SKM-1 treated with dmso at 0.1 percent for 144 hours (cell line): ENCODE results near the gene POTEG.
"Not testable (repeated sequence)": the region's sequence is repeated elsewhere in the genome, so short reads cannot be mapped to it uniquely, and the experiment has no call there.

ENCODE experiments used
- DNase-seq: peaks from one replicate; lab custom pipeline; 2025; ENCODE audit not compliant: unreplicated experiment; lab: John Stamatoyannopoulos, UW

The POTEG gene

GRCh38 chr14:19434241-19434640 lies at the start of gene POTEG:
Gene POTEG (minus strand): TSS chr14:19434341. CDS start chr14:19434289, 52 bp downstream.
- not testable (repeated sequence) for DNase-seq

GRCh38 chr14:19482093-19482492 lies 48.0 kb upstream of the POTEG start:
- not testable (repeated sequence) for DNase-seq

DNA sequence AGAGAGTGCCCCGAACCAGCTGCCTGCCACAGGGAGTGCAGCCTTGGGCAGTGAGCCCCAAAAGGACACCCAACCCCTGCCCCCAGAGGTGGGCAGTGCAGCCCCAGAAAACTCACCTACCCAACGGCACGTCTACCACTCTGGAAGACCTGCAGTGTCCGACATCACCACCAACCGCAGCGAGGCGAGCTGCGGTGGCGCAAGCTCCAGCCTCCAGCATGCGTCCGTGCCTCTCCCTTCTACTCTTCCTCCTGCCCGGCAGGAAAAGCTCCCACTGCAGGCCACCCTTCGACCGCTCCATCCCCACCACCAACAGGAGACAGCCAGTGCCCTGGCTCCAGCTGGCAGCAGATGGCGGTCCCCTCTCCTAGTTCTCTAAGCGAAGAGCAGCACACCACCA lies 47.3 kb upstream of the POTEG start:
- not testable (repeated sequence) for DNase-seq

DNA sequence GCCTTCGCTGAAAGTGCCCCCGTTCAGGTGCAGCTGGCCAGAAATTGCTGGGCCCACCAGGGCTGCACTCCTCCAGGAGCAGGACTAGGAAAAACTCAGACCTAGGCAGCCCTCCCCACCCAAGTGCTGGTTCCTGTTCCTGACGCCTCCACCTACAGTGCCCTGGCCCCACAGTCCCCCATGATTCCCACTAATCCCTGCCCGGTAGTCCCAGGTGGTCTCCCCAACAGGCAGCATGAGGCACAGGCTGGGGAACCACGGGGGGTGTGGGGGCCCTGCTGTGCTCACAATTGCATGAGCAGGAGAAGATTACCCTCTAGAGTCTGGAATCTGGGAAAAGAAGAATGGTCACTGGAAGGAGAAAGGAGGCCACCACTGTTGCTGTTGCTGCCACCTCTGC lies 46.4 kb upstream of the POTEG start:
- not testable (repeated sequence) for DNase-seq

DNA sequence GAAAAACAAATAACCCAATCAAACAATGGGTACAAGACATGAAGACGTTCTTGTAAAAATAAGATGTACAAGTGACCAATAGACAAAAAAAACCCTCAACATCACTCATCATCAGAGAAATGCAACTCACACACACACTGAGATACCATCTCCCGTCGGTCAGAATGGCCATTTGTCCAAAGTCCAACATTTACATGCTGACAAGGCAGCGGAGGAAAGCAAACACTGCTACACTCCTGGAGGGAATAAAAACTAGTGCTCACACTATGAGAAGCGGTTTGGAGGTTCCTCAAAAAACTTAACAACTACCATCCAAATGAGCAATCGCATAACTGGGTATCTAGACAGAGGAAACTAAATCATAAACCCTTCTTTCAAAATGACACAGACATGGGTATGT lies 11.6 kb upstream of the POTEG start:
- not testable (repeated sequence) for DNase-seq

- DNase-seq = not testable (repeated sequence)
Observed at GRCh38 chr14:19439826-19440225, 5.7 kb upstream of the POTEG start.

GRCh38 chr14:19439219-19439618 lies 5.1 kb upstream of the POTEG start:
- DNase-seq = not testable (repeated sequence)

- DNase-seq = not testable (repeated sequence)
Observed at GRCh38 chr14:19437126-19437443, 2.9 kb upstream of the POTEG start.

- not testable (repeated sequence) for DNase-seq
Observed at GRCh38 chr14:19436311-19437125, 2.4 kb upstream of the POTEG start.

- not testable (repeated sequence) for DNase-seq
Observed at GRCh38 chr14:19435852-19436251, 1.7 kb upstream of the POTEG start.

- not testable (repeated sequence) for DNase-seq
Observed at GRCh38 chr14:19434891-19435290, 750 bp upstream of the POTEG start.

DNA sequence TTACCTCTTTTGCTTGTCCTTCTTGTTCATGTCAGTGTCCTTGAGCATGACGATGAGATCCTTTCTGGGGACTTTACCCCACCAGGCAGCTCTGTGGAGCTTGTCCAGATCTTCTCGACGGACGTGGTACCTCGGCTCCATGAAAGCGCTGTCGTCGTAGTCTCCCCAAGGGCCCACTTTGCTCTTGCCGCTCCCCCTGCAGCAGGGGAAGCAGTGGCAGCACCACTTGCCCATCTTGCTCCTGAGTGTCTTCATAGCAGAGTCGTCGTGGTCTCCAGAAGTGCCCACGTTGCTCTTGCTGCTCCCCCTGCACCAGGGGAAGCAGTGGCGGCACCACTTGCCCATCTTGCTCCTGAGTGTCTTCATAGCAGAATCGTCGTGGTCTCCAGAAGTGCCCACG lies 376 bp downstream of the POTEG start:
- not testable (repeated sequence) for DNase-seq

DNA sequence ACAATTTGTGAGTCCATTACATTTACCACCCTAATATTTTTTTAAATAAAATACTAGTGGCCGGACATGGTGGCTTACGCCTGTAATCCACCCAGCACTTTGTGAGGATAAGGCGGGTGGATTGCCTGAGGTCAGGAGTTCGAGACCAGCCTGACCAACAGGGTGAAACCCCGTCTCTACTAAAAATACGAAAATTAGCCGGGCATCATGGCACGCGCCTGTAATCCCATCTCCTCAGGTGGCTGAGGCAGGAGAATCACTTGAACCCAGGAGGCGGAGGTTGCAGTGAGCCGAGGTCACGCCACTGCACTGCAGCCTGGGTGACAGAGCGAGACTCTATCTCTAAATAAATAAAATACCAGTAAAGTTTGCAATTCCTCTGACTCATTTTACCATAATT lies 25.6 kb downstream of the POTEG start:
- DNase-seq = not testable (repeated sequence)

- not testable (repeated sequence) for DNase-seq
Observed at GRCh38 chr14:19402097-19402496, 32.0 kb downstream of the POTEG start.

DNA sequence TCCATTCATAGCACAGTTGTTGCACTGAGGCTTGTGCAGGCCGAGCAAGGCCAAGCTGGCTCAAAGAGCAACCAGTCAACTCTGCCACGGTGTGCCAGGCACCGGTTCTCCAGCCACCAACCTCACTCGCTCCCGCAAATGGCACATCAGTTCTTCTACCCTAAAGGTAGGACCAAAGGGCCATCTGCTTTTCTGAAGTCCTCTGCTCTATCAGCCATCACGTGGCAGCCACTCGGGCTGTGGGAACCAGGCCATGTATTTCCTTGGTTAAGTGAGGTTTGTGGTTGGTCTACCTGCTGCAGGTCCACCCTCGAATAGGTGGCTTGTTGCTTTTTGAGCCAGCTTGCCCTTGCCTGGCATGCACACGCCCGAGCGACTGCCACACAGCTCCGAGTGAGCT lies 39.4 kb downstream of the POTEG start:
- not testable (repeated sequence) for DNase-seq

GRCh38 chr14:19390230-19390629 lies 43.9 kb downstream of the POTEG start:
- DNase-seq = not testable (repeated sequence)

DNA sequence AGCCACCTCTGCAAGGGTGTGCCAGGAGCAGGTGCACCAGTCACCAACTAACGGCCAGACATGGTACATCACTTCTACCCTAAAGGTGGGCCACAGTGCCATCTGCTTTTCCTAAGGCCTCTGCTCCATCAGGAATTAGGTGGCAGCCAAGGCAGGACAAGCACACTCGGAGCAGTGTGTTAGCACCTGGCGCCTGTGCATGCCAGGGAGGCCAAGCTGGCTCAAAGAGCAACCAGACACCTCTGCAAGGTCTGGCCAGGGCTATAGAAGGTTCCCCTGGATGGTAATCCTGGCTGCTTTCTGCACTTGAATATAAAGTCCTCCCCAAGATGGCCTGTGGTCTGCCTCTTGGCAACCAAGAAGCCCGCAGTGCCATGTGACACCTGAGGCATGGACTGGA lies 45.4 kb downstream of the POTEG start:
- not testable (repeated sequence) for DNase-seq

DNA sequence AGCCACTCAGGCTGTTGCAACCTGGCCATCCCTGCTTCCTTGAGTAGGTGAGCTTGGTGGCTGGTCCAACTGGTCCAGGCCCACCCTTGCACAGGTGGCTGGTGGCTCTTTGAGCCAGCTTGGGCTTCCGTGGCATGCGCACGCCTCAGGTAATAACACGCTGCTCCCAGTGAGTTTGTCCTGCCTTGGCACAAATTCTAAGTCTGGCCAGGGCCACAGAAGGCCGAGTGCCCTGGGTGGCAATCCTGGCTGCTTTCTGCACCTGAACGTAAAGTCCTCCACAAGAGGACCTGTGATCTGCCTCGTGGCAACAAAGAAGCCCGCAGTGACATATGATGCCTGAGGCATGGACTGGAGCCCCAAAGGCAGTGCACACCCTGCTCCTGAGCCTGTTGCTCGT lies 47.1 kb downstream of the POTEG start:
- not testable (repeated sequence) for DNase-seq

DNA sequence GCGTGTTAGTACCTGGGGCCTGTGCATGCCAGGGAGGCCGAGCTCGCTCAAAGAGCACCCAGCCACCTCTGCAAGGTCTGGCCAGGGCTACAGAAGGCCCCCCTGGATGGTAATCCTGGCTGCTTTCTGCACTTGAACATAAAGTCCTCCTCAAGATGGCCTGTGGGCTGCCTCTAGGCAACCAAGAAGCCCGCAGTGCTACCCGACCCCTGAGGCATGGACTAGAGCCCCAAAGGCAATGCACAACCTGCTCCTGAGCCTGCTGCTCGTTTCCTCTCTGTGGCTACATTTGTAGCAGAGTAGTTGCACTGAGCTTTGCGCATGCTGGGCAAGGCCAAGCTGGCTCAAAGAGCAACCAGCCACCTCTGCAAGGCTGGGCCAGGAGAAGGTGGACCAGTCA lies 47.8 kb downstream of the POTEG start:
- not testable (repeated sequence) for DNase-seq

- DNase-seq = not testable (repeated sequence)
Observed at GRCh38 chr14:19384088-19384781, 49.9 kb downstream of the POTEG start.

- DNase-seq = not testable (repeated sequence)
Observed at GRCh38 chr14:19383008-19383584, 51.0 kb downstream of the POTEG start.

GRCh38 chr14:19380137-19380536 lies 54.0 kb downstream of the POTEG start:
- DNase-seq = not testable (repeated sequence)
